ENCODE measurements around the gene MACROD2. TPM values are rescaled to one million over a fixed set of nuclear protein-coding genes. Genes with fewer than 3 reads are reported as not detected.
A peak's percentile ranks its signal among the peaks of the same experiment; 100 is the strongest.
"Not testable (repeated sequence)": the region's sequence is repeated elsewhere in the genome, so short reads cannot be mapped to it uniquely, and the experiment has no call there.

MACROD2 gene
- total RNA-seq, 1 donor from 2014 or later, result 1.6 TPM

DNA sequence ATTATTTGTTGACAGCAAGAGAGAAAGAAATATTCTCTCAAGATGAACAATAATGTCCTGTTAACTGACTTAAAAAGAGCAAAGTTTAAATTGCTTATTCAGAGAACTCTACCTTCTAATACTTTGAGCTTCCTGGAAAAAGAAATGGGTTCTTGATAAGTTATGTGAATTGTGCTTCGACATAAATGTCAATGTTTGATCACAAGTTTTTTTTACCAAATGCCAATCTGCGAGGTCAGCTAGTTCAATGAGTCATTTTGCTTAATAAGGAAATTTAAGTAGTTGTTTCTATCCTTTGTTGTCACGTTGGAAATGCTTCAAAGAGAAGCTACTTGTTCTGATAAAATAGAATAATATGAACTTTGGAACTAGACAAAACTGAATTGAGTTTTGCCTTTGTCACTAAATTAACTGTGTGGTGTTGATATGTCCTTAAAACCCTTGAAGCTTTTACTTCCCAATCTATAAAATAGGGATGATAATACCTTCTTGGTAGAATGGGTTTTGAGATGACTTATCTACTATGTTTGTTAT lies 984.2 kb downstream of the MACROD2 start:
- DNase-seq (ENCODE audit: low read depth), result peak; percentile 66
- no peaks in the 10 kb centered on the region for H3K27me3 ChIP-seq (ENCODE audit: control insufficient read depth, insufficient read depth, low read length)
- no peak overlapping the region for H3K4me3 ChIP-seq (ENCODE audit: low read depth, low read length)
- TF ChIP-seq, protein P1, sequence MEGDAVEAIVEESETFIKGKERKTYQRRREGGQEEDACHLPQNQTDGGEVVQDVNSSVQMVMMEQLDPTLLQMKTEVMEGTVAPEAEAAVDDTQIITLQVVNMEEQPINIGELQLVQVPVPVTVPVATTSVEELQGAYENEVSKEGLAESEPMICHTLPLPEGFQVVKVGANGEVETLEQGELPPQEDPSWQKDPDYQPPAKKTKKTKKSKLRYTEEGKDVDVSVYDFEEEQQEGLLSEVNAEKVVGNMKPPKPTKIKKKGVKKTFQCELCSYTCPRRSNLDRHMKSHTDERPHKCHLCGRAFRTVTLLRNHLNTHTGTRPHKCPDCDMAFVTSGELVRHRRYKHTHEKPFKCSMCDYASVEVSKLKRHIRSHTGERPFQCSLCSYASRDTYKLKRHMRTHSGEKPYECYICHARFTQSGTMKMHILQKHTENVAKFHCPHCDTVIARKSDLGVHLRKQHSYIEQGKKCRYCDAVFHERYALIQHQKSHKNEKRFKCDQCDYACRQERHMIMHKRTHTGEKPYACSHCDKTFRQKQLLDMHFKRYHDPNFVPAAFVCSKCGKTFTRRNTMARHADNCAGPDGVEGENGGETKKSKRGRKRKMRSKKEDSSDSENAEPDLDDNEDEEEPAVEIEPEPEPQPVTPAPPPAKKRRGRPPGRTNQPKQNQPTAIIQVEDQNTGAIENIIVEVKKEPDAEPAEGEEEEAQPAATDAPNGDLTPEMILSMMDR (IDR thresholded peaks at IDR 0.05; ENCODE audit: insufficient read depth, low read length, severe bottlenecking), result no peak
- H3K36me3 ChIP-seq (ENCODE audit: control insufficient read depth, insufficient read depth, low read length), result no peaks in the 10 kb centered on the region
- FAIRE-seq, result no peak

DNA sequence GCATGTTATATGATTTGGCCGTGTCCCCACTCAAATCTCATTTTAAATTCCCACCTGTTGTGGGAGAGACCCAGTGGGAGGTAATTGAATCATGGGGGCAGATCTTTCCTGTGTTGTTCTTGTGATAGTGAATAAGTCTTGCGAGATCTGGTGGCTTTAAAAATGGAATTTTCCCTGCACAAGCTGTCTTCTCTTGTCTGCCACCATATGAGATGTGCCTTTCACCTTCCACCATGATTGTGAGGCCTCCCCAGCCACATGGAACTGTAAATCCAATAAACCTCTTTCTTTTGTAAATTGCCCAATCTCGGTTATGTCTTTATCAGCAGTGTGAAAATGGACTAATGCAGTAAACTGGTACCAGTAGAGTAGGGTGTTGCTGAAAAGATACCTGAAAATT lies 986.2 kb downstream of the MACROD2 start:
- not testable (repeated sequence) for FAIRE-seq; H3K27me3 ChIP-seq (ENCODE audit: control insufficient read depth, insufficient read depth, low read length); DNase-seq (ENCODE audit: low read depth); H3K4me3 ChIP-seq (ENCODE audit: low read depth, low read length); H3K36me3 ChIP-seq (ENCODE audit: control insufficient read depth, insufficient read depth, low read length)

DNA sequence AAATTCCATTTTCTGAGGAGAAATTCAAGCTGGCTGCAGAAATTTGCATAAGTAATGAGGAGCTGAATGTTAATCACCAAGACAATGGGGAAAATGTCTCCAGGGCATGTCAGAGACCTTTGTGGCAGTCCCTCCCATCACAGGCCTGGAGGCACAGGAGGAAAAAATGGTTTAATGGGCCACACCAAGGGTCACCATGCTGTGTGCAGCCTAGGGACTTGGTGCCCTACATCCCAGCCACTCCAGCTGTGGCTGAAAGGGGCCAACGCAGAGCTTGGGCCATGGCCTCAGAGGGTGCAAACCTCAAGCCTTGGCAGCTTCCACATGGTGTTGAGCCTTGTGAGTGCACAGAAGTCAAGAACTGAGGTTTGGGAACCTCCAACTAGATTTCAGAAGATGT lies 987.0 kb downstream of the MACROD2 start:
- not testable (repeated sequence) for H3K36me3 ChIP-seq (ENCODE audit: control insufficient read depth, insufficient read depth, low read length); H3K27me3 ChIP-seq (ENCODE audit: control insufficient read depth, insufficient read depth, low read length); FAIRE-seq; H3K4me3 ChIP-seq (ENCODE audit: low read depth, low read length); DNase-seq (ENCODE audit: low read depth)

DNA sequence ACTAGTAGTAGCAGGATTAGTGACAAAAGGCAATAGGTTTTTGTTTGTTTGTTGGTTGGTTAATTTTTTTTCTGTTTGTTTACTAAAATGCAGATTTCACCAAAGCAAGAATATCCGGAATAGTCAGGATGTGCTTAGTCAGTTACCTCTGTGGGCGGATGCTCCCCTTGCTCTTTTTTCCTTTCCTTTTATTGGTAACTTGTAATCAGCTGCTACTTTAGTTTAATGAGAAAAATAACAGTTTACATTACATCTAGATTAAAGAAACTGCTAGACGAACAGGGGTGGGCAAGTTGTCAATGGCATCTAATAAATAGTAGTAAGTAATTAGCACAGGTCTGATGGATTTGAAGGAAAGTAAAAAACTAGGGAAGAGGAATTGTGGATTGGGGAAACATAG lies 989.0 kb downstream of the MACROD2 start:
- H3K27me3 ChIP-seq (ENCODE audit: control insufficient read depth, insufficient read depth, low read length), result no peaks in the 10 kb centered on the region
- DNase-seq (ENCODE audit: low read depth) (no peak), FAIRE-seq (no peak)
- H3K4me3 ChIP-seq (ENCODE audit: low read depth, low read length), result no peak overlapping the region
- TF ChIP-seq, protein P1 (IDR thresholded peaks at IDR 0.05; ENCODE audit: insufficient read depth, low read length, severe bottlenecking), result no peak
- no peaks in the 10 kb centered on the region for H3K36me3 ChIP-seq (ENCODE audit: control insufficient read depth, insufficient read depth, low read length)

DNA sequence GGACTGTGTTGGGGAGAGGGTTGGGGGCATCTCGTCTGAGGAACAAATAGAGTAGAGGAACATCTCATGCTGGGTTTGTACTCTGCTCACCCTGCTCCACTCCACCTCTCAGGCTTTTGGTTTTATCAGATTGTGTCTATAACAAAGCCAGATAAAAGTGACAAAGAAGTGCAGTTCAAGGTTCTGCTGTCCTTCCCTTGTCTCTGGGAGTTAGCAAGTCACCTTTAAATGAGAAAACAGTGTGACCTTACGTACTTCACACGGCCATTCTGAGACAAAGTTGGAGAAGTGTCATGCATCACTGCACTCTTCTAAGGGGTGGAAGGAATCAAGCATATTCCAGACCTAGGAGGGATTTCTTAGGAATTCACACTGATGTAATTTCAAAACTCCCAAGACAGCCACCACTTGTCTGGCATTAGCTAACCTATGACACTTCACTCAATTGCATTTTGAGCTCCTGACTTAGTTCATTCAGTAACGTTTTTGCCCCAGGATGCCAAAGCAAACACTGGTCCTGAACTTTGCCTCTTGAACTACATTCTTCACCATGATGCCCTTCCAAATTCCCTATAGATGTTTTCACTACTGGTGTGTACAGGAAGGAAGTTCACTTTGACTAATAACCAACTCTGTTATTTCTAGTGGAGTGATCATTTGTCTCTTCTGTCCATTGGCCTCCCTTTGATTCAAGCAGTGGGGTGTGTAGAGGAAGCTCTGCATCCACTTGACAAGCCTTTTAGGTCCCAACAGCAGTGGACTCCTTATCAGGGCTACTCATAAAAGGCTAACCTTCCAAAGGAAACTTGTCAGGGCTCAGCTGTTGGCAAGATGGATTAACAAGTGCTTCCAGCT lies 989.7 kb downstream of the MACROD2 start:
- Histone ChIP-seq H3K27me3 (ENCODE audit: control insufficient read depth, insufficient read depth, low read length) (no peaks in the 10 kb centered on the region), H3K4me3 (ENCODE audit: low read depth, low read length) (no peak overlapping the region), H3K36me3 (ENCODE audit: control insufficient read depth, insufficient read depth, low read length) (no peaks in the 10 kb centered on the region)
- no peak for DNase-seq (ENCODE audit: low read depth)
- TF ChIP-seq, protein P1 (IDR thresholded peaks at IDR 0.05; ENCODE audit: insufficient read depth, low read length, severe bottlenecking), result no peak
- peak; percentile 7 for FAIRE-seq

DNA sequence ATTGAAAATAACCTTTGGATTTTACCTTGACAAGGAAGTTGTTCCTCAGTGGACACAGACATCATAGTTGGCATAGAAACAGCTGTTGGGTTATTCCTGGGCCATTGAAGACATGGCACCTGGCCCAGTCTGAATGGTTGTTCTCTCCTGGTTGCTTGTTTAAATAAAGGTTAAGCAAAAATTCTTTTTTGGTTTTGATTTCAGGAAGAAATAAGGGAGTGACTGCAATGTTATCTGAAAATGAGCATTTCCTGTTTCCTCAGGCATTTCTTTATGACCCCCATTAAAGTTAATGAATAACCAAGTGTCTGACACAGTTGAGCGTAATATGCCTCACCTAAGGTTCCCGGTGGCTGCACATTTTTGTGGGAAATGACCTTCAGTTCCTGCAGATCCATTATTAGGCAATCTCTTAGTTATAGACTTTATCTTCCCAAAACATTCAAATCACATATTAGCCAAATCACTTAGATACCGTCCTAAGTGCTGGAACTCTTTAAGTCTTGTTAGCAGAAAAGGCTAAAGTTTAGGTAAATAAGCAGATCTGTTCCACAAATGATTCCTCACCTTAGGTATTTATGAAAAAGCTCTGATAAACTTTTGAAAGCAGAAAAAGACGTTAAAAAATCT lies 990.8 kb downstream of the MACROD2 start:
- H3K27me3 ChIP-seq (ENCODE audit: control insufficient read depth, insufficient read depth, low read length), result no peaks in the 10 kb centered on the region
- no peaks in the 10 kb centered on the region for H3K36me3 ChIP-seq (ENCODE audit: control insufficient read depth, insufficient read depth, low read length)
- TF ChIP-seq, protein P1 (IDR thresholded peaks at IDR 0.05; ENCODE audit: insufficient read depth, low read length, severe bottlenecking), result no peak
- FAIRE-seq (no peak), DNase-seq (ENCODE audit: low read depth) (peak; percentile 86)
- no peak overlapping the region for H3K4me3 ChIP-seq (ENCODE audit: low read depth, low read length)

Data from bronchial epithelial cell (primary cell).